GM18873 (cell line): ENCODE data around the gene SIPA1.

Experiments used
- ATAC-seq: cut with Tn5 transposase; IDR thresholded peaks from one replicate; pipeline ENCODE4 v1.9.1; 2021; ENCODE audit warnings: mild to moderate bottlenecking, moderate library complexity, moderate number of reproducible peaks; ENCODE audit not compliant: unreplicated experiment, low FRiP score

SIPA1 gene

DNA sequence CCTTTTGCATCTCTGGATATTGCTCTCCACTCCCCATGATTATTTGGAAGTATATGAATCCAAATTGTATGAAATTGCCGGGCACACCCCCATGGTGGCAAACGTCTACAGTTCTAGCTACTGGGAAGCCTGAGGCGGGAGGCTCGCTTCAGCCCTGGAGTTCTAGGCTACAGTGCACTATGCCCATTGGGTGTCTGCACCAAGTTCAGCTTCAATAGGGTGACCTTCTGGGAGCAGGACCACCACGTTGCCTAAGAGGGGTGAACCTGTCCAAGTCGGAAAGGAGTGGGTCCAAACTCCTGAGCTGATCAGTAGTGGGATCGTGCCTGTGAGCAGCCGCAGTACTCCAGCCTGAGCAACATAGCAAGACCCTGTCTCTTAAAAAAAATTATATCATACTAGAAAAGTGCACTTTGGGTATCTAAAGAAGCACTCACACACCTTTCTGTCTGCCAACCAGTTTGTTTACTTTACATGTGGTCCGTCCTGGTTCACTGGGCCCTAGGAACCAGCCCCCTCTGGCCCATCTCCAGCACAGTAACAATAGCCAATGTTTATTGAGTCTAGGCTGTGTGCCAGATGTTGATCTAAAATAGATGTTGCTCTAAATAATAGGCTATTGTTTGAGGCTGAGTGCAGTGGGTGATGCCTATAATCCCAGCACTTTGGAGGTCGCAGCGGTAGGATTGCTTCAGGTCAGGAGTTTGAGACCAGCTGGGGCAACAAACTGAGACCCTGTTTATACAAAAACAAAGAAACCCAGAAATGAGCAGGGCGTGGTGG, 57.7 kb downstream of the SIPA1 start:
- no peak for ATAC-seq

DNA sequence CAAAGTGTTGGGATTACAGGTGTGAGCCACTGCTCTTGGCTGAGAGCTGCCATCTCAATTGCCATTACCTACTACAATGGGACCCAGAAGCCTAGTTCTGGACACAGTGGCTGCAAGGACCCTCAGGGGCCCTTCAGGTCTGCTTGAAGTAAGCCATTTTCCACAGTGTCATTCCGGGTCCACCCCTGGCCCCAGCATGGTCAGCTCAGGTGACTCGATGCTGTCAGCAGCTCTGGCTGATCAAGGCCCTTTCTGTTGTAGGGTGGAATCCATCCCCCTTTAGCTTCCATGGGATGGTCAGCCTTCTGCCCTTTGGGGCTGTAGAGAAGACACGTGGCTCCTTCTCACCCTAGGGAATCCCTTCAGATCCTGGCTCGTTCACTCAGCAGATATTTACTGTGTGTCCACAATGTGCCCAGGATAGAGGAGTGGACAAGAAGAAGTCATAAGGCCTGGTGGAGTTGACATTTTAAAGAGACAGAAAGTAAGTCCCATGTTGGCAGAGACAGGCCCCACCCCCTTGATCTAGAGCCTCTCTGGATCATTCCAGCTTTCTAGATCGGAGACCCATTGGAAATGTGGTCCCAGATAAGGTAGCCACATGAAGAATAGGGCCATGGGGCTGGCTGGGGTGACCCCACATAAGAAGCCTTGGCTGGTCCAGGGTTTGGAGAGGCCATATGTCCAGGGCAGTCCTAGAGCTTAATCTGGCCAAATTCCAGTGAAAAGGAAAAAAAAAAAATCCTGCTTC, 59.1 kb downstream of the SIPA1 start:
- no peak for ATAC-seq

DNA sequence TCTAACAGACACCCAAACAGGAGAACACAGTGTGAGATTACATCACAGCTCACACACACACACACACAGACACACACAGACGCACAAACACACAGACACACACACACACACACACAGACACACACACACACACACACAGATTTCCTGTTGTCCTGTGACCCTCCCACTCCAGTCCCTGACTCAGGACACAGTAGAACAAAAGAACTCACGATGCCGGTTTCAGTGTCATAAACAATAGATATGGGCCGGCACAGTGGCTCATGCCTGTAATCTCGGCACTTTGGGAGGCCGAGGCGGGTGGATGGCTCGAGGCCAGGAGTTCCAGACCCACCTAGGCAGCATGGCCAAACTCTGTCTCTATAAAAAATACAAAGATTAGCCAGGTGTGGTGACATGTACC, 60.3 kb downstream of the SIPA1 start:
- ATAC-seq, result no peak

DNA sequence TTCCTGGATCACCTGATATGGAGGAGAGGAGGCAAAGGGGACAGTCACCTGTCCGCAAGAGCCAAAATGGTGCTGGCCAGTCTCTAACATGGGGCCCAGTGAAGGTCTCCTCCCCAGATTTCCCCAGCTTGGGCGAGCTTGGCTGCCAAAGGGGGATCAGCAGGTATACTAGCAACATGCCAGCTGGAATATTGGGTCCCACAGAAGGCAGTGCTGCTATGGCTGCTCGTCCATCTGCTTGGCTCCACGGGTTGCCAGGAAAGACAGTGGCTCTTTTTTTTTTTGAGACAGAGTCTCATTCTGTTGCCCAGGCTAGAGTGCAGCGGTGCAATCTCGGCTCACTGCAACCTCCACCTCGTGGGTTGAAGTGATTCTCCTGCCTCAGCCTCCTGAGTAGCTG, 61.4 kb downstream of the SIPA1 start:
- no peak for ATAC-seq

DNA sequence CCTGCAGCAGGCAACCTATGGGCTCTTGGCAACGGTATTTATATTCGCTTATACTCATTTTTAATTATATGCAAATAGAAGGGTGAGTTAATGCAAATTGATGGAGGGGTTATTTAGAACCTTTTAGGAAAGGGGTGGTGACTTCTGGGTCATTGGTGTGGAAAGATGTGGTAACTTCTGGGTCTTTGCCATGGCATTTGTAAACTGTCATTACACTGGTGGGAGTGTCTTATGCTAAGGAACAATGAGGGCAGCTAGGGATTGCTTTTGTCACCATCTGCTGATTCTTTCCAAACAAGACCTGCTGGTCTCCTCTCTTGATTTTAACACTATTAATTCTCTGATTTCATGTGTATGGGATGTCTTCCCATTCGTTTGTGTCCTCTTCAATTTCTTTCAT, 62.5 kb downstream of the SIPA1 start:
- ATAC-seq, result no peak
